ENCODE data around the gene MAPKAPK5.

The MAPKAPK5 gene

GRCh38 chr12:111870216-111870615 lies 28.2 kb downstream of the MAPKAPK5 start:
- no peak overlapping the region for H3K4me3 ChIP-seq (ENCODE audit: low read depth, low read length)
- ChIA-PET CTCF (interaction anchor here (0.5 to 4.0 kb wide), 2 partner anchors 11 to 84 kb away, joined by 3 to 14 read pairs; no protein-coding TSS in a partner anchor), POLR2A (no interaction called here)
- DNase-seq (ENCODE audit: low read depth, low spot score): no peak
- TF ChIP-seq CTCF (IDR thresholded peaks at IDR 0.05; ENCODE audit: insufficient read depth, low read length, missing control alignments): no peak

GRCh38 chr12:111870706-111871105 lies 28.7 kb downstream of the MAPKAPK5 start:
- no peak for TF ChIP-seq CTCF (IDR thresholded peaks at IDR 0.05; ENCODE audit: insufficient read depth, low read length, missing control alignments)
- CTCF ChIA-PET: interaction anchor here (0.5 to 4.0 kb wide), 2 partner anchors 11 to 85 kb away, joined by 3 to 14 read pairs; no protein-coding TSS in a partner anchor
- POLR2A ChIA-PET: no interaction called here

GRCh38 chr12:111873113-111873512 lies 31.1 kb downstream of the MAPKAPK5 start:
- ChIA-PET POLR2A (no interaction called here), CTCF (no interaction called here)
- DNase-seq (ENCODE audit: low read depth, low spot score): no peak
- TF ChIP-seq CTCF (IDR thresholded peaks at IDR 0.05; ENCODE audit: insufficient read depth, low read length, missing control alignments): no peak
- H3K4me3 ChIP-seq (ENCODE audit: low read depth, low read length): no peak overlapping the region

More at GRCh38 chr12:111870706-111871105, 28.7 kb downstream of the MAPKAPK5 start:
- no peak overlapping the region for H3K4me3 ChIP-seq (ENCODE audit: low read depth, low read length)
- DNase-seq (ENCODE audit: low read depth, low spot score): no peak

GRCh38 chr12:111881716-111882115 lies 39.7 kb downstream of the MAPKAPK5 start:
- no peak for DNase-seq (ENCODE audit: low read depth, low spot score)
- CTCF ChIA-PET: no interaction called here
- POLR2A ChIA-PET: no interaction called here
- TF ChIP-seq CTCF (IDR thresholded peaks at IDR 0.05; ENCODE audit: insufficient read depth, low read length, missing control alignments): no peak
- no peak overlapping the region for H3K4me3 ChIP-seq (ENCODE audit: low read depth, low read length)

- no peak for DNase-seq (ENCODE audit: low read depth, low spot score)
- POLR2A ChIA-PET: no interaction called here
- no peak overlapping the region for H3K4me3 ChIP-seq (ENCODE audit: low read depth, low read length)
- CTCF ChIA-PET: no interaction called here
- no peak for TF ChIP-seq CTCF (IDR thresholded peaks at IDR 0.05; ENCODE audit: insufficient read depth, low read length, missing control alignments)
Measured at GRCh38 chr12:111886662-111887545, 44.9 kb downstream of the MAPKAPK5 start.

GRCh38 chr12:111887926-111888745 lies 46.1 kb downstream of the MAPKAPK5 start:
- no peak overlapping the region for H3K4me3 ChIP-seq (ENCODE audit: low read depth, low read length)
- CTCF ChIA-PET: no interaction called here
- POLR2A ChIA-PET: no interaction called here
- TF ChIP-seq CTCF (IDR thresholded peaks at IDR 0.05; ENCODE audit: insufficient read depth, low read length, missing control alignments): no peak
- no peak for DNase-seq (ENCODE audit: low read depth, low spot score)
